ENCODE data around the gene CYTH4.

CYTH4 gene

GRCh38 chr22:37266581-37267134 lies 15.7 kb upstream of the CYTH4 start:
- DNase-seq (ENCODE audit: low spot score), result no peak
- ChIA-PET POLR2A (ENCODE audit: low non-redundant PET) (no interaction called here), CTCF (interaction anchor here (0.7 to 0.9 kb wide), 3 partner anchors 11 to 123 kb away, joined by 3 read pairs; no protein-coding TSS in a partner anchor)
- H3K27ac ChIP-seq, result no peak overlapping the region
- TF ChIP-seq CTCF (conservative IDR thresholded peaks at IDR 0.05; ENCODE audit: low read depth), result no peak

GRCh38 chr22:37267135-37267587 lies 15.1 kb upstream of the CYTH4 start:
- CTCF ChIA-PET, result interaction anchor here (0.6 to 0.7 kb wide), 2 partner anchors 47 to 92 kb away, joined by 3 read pairs; no protein-coding TSS in a partner anchor
- DNase-seq (ENCODE audit: low spot score), result peak; percentile 40
- peak; percentile 92 for TF ChIP-seq CTCF (conservative IDR thresholded peaks at IDR 0.05; ENCODE audit: low read depth)
- POLR2A ChIA-PET (ENCODE audit: low non-redundant PET), result no interaction called here
- H3K27ac ChIP-seq, result 0 out of 2 replicates have a peak overlapping the region, but pooled peaks have one; percentile 2

GRCh38 chr22:37267661-37268413 lies 14.5 kb upstream of the CYTH4 start:
- DNase-seq (ENCODE audit: low spot score), result no peak
- 0 out of 2 replicates have a peak overlapping the region, but pooled peaks have one; percentile 2 for H3K27ac ChIP-seq
- no peak for TF ChIP-seq CTCF (conservative IDR thresholded peaks at IDR 0.05; ENCODE audit: low read depth)
- POLR2A ChIA-PET (ENCODE audit: low non-redundant PET), result no interaction called here
- CTCF ChIA-PET, result interaction anchor here (0.6 kb wide), 1 partner anchor 93 kb away, joined by 3 read pairs; no protein-coding TSS in a partner anchor

GRCh38 chr22:37269936-37270678 lies 12.2 kb upstream of the CYTH4 start:
- no peak overlapping the region for H3K27ac ChIP-seq
- no peak for TF ChIP-seq CTCF (conservative IDR thresholded peaks at IDR 0.05; ENCODE audit: low read depth)
- no peak for DNase-seq (ENCODE audit: low spot score)
- CTCF ChIA-PET, result no interaction called here
- POLR2A ChIA-PET (ENCODE audit: low non-redundant PET), result no interaction called here

- ChIA-PET POLR2A (ENCODE audit: low non-redundant PET) (no interaction called here), CTCF (interaction anchor here (0.6 kb wide), 1 partner anchor 28 kb away, joined by 3 read pairs; no protein-coding TSS in a partner anchor)
- TF ChIP-seq CTCF (conservative IDR thresholded peaks at IDR 0.05; ENCODE audit: low read depth), result no peak
- no peak overlapping the region for H3K27ac ChIP-seq
- no peak for DNase-seq (ENCODE audit: low spot score)
These were observed 11.2 kb upstream of the CYTH4 start for GRCh38 chr22:37270928-37271650.

Measured in RWPE1 (cell line).